Astrocyte (in vitro differentiated cells and primary cell): ENCODE data around the gene INPP5A. TPM values are rescaled to one million over a fixed set of nuclear protein-coding genes. Genes with fewer than 3 reads are reported as not detected.

Source experiments
- DNase-seq: peaks from one replicate; pipeline ENCODE4 v3.0.0-alpha.2; 2010; ENCODE audit warnings: low read depth
- FAIRE-seq: peaks from 2 replicates; lab custom pipeline; 2011; peaks lifted over from hg19 to GRCh38; lab: Jason Lieb, UNC
- H2AFZ ChIP-seq: 2 replicates; pipeline ENCODE4 v1.6.0; 2012; ENCODE audit warnings: low read depth, low read length, inconsistent platforms
- H3K27ac ChIP-seq: 2 replicates; pipeline ENCODE4 v1.5.1; 2011; ENCODE audit warnings: low read depth, low read length, inconsistent platforms
- H3K27me3 ChIP-seq: 2 replicates; pipeline ENCODE4 v1.6.0; 2011; ENCODE audit warnings: low read length, inconsistent platforms; ENCODE audit not compliant: insufficient read depth
- H3K36me3 ChIP-seq: 2 replicates; pipeline ENCODE4 v1.5.1; 2011; ENCODE audit warnings: low read length, inconsistent platforms; ENCODE audit not compliant: insufficient read depth
- H3K4me1 ChIP-seq: 2 replicates; pipeline ENCODE4 v1.5.1; 2011; ENCODE audit warnings: low read length, inconsistent platforms; ENCODE audit not compliant: insufficient read depth
- H3K4me2 ChIP-seq: 2 replicates; pipeline ENCODE4 v1.6.0; 2012; ENCODE audit warnings: low read length, inconsistent platforms
- H3K4me3 ChIP-seq: 2 replicates; pipeline ENCODE4 v1.5.1; 2011; ENCODE audit warnings: low read depth, mild to moderate bottlenecking, low read length, inconsistent platforms; ENCODE audit not compliant: insufficient read depth
- H3K79me2 ChIP-seq: 2 replicates; pipeline ENCODE4 v1.6.0; 2012; ENCODE audit warnings: mild to moderate bottlenecking, low read length, inconsistent platforms; ENCODE audit not compliant: insufficient read depth
- H3K9ac ChIP-seq: 2 replicates; pipeline ENCODE4 v1.6.0; 2012; ENCODE audit warnings: mild to moderate bottlenecking, low read length, inconsistent platforms
- H3K9me3 ChIP-seq: 2 replicates; pipeline ENCODE4 v1.5.1; 2012; ENCODE audit warnings: low read depth, mild to moderate bottlenecking, low read length, inconsistent platforms; ENCODE audit not compliant: insufficient read depth
- H4K20me1 ChIP-seq: 2 replicates; pipeline ENCODE4 v1.6.0; 2012; ENCODE audit warnings: low read length, inconsistent platforms; ENCODE audit not compliant: insufficient read depth
- H3K27ac Mint-ChIP-seq: one replicate; pipeline ENCODE4 v1.8.0; 2021; ENCODE audit warnings: mild to moderate bottlenecking, mixed read lengths; ENCODE audit not compliant: unreplicated experiment
- H3K27me3 Mint-ChIP-seq: one replicate; pipeline ENCODE4 v1.8.0; 2021; ENCODE audit warnings: low read depth, mixed read lengths; ENCODE audit not compliant: unreplicated experiment
- H3K36me3 Mint-ChIP-seq: one replicate; pipeline ENCODE4 v1.8.0; 2021; ENCODE audit warnings: low read depth, mixed read lengths; ENCODE audit not compliant: unreplicated experiment
- H3K4me1 Mint-ChIP-seq: one replicate; pipeline ENCODE4 v1.8.0; 2021; ENCODE audit warnings: low read depth, mixed read lengths; ENCODE audit not compliant: unreplicated experiment
- H3K4me3 Mint-ChIP-seq: one replicate; pipeline ENCODE4 v1.8.0; 2021; ENCODE audit warnings: mild to moderate bottlenecking, moderate library complexity, mixed read lengths; ENCODE audit not compliant: unreplicated experiment
- H3K9me3 Mint-ChIP-seq: one replicate; pipeline ENCODE4 v1.8.0; 2021; ENCODE audit warnings: mild to moderate bottlenecking, mixed read lengths; ENCODE audit not compliant: unreplicated experiment
- EZH2 ChIP-seq: IDR thresholded peaks from 2 replicates; pipeline ENCODE4 v1.6.1; 2012; ENCODE audit warnings: mild to moderate bottlenecking, low read length, inconsistent platforms; ENCODE audit not compliant: insufficient read depth
- total RNA-seq: library from RNA; stranded (reverse); gene quantifications from 2 replicates; pipeline ENCODE4 v1.2.1, GENCODE V29; 2021
- TF ChIP-seq, protein P1 (sequence below): IDR thresholded peaks from 2 replicates; pipeline ENCODE4 v1.5.1; 2011; ENCODE audit warnings: low read depth, mild to moderate bottlenecking, inconsistent platforms, low read length, moderate library complexity; ENCODE audit not compliant: insufficient read depth

Gene INPP5A
- total RNA-seq, 1 donor from 2014 or later, result 39.1 TPM

DNA sequence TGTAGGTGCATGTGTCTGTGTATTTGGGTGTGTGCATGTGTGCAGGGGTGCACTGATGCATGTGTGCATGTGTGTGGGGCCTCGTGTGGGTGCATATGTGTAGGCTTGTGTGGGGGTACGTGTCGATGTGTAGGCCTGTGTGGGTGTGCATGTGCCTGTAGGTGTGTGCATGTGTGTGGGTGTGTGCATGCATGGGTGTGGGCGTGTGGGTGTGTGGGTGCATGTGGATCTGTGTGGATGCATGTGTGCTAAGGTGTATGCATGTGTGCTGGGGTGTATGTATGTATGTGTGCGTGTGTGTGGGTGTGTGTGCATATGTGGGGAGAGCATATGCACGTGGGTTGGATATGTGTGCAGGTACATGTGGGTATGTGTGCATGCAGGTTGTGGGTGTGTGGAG lies 175.2 kb downstream of the INPP5A start:
- Histone ChIP-seq H3K27ac (no peak overlapping the region), H3K4me1 (peaks cover 9% of the 10 kb centered on the region), H3K27me3 (no peaks in the 10 kb centered on the region), H3K9ac (no peak overlapping the region), H4K20me1 (peaks cover 41% of the 10 kb centered on the region), H2AFZ (no peak overlapping the region), H3K79me2 (no peaks in the 10 kb centered on the region), H3K4me3 (no peak overlapping the region), H3K4me2 (no peak overlapping the region), H3K9me3 (no peaks in the 10 kb centered on the region), H3K36me3 (no peaks in the 10 kb centered on the region)
- peaks cover 8% of the 10 kb centered on the region for H3K36me3 Mint-ChIP-seq
- H3K27ac Mint-ChIP-seq, result no peak overlapping the region
- H3K9me3 Mint-ChIP-seq, result peaks cover 6% of the 10 kb centered on the region
- TF ChIP-seq, protein P1, sequence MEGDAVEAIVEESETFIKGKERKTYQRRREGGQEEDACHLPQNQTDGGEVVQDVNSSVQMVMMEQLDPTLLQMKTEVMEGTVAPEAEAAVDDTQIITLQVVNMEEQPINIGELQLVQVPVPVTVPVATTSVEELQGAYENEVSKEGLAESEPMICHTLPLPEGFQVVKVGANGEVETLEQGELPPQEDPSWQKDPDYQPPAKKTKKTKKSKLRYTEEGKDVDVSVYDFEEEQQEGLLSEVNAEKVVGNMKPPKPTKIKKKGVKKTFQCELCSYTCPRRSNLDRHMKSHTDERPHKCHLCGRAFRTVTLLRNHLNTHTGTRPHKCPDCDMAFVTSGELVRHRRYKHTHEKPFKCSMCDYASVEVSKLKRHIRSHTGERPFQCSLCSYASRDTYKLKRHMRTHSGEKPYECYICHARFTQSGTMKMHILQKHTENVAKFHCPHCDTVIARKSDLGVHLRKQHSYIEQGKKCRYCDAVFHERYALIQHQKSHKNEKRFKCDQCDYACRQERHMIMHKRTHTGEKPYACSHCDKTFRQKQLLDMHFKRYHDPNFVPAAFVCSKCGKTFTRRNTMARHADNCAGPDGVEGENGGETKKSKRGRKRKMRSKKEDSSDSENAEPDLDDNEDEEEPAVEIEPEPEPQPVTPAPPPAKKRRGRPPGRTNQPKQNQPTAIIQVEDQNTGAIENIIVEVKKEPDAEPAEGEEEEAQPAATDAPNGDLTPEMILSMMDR, result no peak
- no peak for TF ChIP-seq EZH2
- no peak overlapping the region for H3K4me3 Mint-ChIP-seq
- no peak for DNase-seq
- FAIRE-seq, result no peak
- peaks cover 6% of the 10 kb centered on the region for H3K27me3 Mint-ChIP-seq
- H3K4me1 Mint-ChIP-seq, result no peaks in the 10 kb centered on the region

DNA sequence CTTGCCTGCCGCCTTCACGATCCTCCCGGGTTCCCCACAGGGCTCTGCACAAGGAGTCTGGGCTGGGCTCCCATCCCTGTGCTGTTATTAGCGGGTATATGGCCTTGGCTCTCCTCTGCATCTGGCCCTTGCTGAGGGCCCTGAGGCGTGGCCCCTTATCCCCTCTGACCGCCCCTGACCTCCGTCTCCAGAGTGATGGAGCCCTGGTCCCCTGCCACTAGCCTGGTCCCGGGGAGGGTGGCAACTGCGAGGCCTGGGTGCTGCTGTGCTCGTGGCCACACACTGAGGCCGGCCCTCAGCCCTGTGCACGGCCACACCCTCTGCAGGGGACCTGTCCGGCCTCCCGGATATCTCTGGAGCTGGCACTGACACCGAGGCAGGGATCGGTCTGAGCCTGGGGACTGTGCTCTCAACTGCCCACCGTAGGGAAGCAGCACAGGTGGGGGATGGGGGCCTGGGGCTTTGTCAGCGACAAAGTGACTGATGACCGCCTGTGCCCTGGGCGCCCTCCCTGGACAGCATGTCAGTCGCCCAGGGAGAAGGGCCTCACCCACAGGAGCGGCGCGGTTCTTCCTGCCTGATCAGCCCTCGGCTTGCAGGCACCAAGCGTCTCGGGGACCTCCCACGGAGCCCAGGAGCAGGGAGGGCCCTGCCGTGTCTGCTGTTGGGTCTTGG lies 176.0 kb downstream of the INPP5A start:
- peak overlapping the region; percentile 31 for H3K9ac ChIP-seq
- H3K36me3 ChIP-seq, result no peaks in the 10 kb centered on the region
- peaks cover 41% of the 10 kb centered on the region for H4K20me1 ChIP-seq
- FAIRE-seq (no peak), DNase-seq (no peak)
- Mint-ChIP-seq H3K4me1 (no peaks in the 10 kb centered on the region), H3K9me3 (peaks cover 2% of the 10 kb centered on the region), H3K27me3 (peaks cover 6% of the 10 kb centered on the region), H3K4me3 (no peak overlapping the region), H3K27ac (no peak overlapping the region), H3K36me3 (peaks cover 6% of the 10 kb centered on the region)
- H2AFZ ChIP-seq, result no peak overlapping the region
- H3K4me1 ChIP-seq, result peaks cover 9% of the 10 kb centered on the region
- H3K9me3 ChIP-seq, result no peaks in the 10 kb centered on the region
- TF ChIP-seq EZH2, result no peak
- TF ChIP-seq, protein P1, result no peak
- no peak overlapping the region for H3K27ac ChIP-seq
- peak overlapping the region; percentile 81 for H3K4me2 ChIP-seq
- H3K4me3 ChIP-seq, result no peak overlapping the region
- no peaks in the 10 kb centered on the region for H3K27me3 ChIP-seq
- no peaks in the 10 kb centered on the region for H3K79me2 ChIP-seq
